Natural killer cell (primary cell): ENCODE results near the gene CCNI. TPM values are rescaled to one million over a fixed set of nuclear protein-coding genes. Genes with fewer than 3 reads are reported as not detected.

Source experiments
- ATAC-seq, 3 donors: fragments of 150-1000 bp in 2 of 3; fragments of 200-7000 bp in 1 of 3; cut with Tn5 transposase; 1 replicate in 1 of 3; 2 replicates in 2 of 3; pipeline ENCODE4 v1.10.0; 2021; ENCODE audit warnings: mild to moderate bottlenecking in 2 of 3, moderate library complexity in 2 of 3
- DNase-seq, 2 donors: peaks; one replicate each; pipeline versions ENCODE4 v3.0.0 to v3.0.0-alpha.2; 2013 to 2021; ENCODE audit warnings: mixed read lengths in 1 of 2
- H3K27ac ChIP-seq: one replicate; pipeline ENCODE4 v1.5.1; 2013; ENCODE audit warnings: mild to moderate bottlenecking, low read length
- H3K27me3 ChIP-seq: one replicate; pipeline ENCODE4 v1.6.1; 2013; ENCODE audit warnings: low read length; ENCODE audit not compliant: control insufficient read depth, insufficient read depth
- H3K36me3 ChIP-seq: one replicate; pipeline ENCODE4 v1.6.1; 2013; ENCODE audit warnings: low read length; ENCODE audit not compliant: control insufficient read depth, insufficient read depth
- H3K4me1 ChIP-seq: one replicate; pipeline ENCODE4 v1.6.1; 2013; ENCODE audit warnings: low read length; ENCODE audit not compliant: control insufficient read depth, insufficient read depth
- H3K4me3 ChIP-seq: one replicate; pipeline ENCODE4 v1.5.1; 2013; ENCODE audit warnings: low read length
- H3K9me3 ChIP-seq: one replicate; pipeline ENCODE4 v1.6.1; 2013; ENCODE audit warnings: low read length; ENCODE audit not compliant: control insufficient read depth, insufficient read depth
- H3K27ac Mint-ChIP-seq, 2 donors: one replicate each; pipeline ENCODE4 v1.8.0; 2022; ENCODE audit warnings: mild to moderate bottlenecking in 2 of 2, mixed read lengths in 2 of 2, moderate library complexity in 1 of 2
- H3K27me3 Mint-ChIP-seq, 2 donors: one replicate each; pipeline ENCODE4 v1.8.0; 2022; ENCODE audit warnings: low read depth in 2 of 2, mixed read lengths in 2 of 2
- H3K36me3 Mint-ChIP-seq: one replicate; pipeline ENCODE4 v1.8.0; 2022; ENCODE audit warnings: mixed read lengths
- H3K4me1 Mint-ChIP-seq, 2 donors: one replicate each; pipeline ENCODE4 v1.8.0; 2022; ENCODE audit warnings: mixed read lengths in 2 of 2
- H3K4me3 Mint-ChIP-seq: one replicate; pipeline ENCODE4 v1.8.0; 2022; ENCODE audit warnings: mild to moderate bottlenecking, moderate library complexity, mixed read lengths
- H3K9me3 Mint-ChIP-seq, 2 donors: one replicate each; pipeline ENCODE4 v1.8.0; 2022; ENCODE audit warnings: mixed read lengths in 2 of 2
- CTCF ChIP-seq: fragments of 200-600 bp; IDR thresholded peaks from one replicate; pipeline ENCODE4 v1.8.0; 2022; ENCODE audit warnings: antibody characterized with exemption
- WGBS: methylation state at CpG from one replicate; pipeline ENCODE4 v1.1.7; 2013; ENCODE audit warnings: missing lambda C conversion rate; ENCODE audit not compliant: insufficient coverage; 5-methylcytosine and 5-hydroxymethylcytosine counted together
- intact Hi-C: fragments of 100-400 bp; cut with micrococcal nuclease; formaldehyde crosslinking; loops from one replicate; pipeline ENCODE4 v1.14.2; 2022
- total RNA-seq, 4 donors: library from RNA; stranded (reverse); fragments of 120-200 nt in 1 of 4; gene quantifications; one replicate each; pipeline versions ENCODE4 v1.2.3 to v1.2.4, GENCODE V29; 2013 to 2022

Gene CCNI
- total RNA-seq, 3 donors from 2014 or later (not counting 1 experiment from before 2014, with no cell fraction given) = 243 to 266 (median 259) TPM

- no peaks in the 10 kb centered on the region for H3K27me3 Mint-ChIP-seq
- DNase-seq = peak in 1 of 2 donors; percentile 9
- no peaks in the 10 kb centered on the region for H3K9me3 Mint-ChIP-seq
- 26% methylated on average over 2 of the region's 2 CpGs for WGBS
- no peak overlapping the region for H3K4me3 Mint-ChIP-seq
- no peaks in the 10 kb centered on the region for H3K9me3 ChIP-seq
- H3K27me3 ChIP-seq = no peaks in the 10 kb centered on the region
- no peak for TF ChIP-seq CTCF
- intact Hi-C loops = no loop called here
- ATAC-seq = no peak
- no peaks in the 10 kb centered on the region for H3K36me3 ChIP-seq
- no peak overlapping the region for H3K27ac ChIP-seq
- no peak overlapping the region for H3K27ac Mint-ChIP-seq
- no peaks in the 10 kb centered on the region for H3K36me3 Mint-ChIP-seq
- peaks cover 2% of the 10 kb centered on the region for H3K4me1 ChIP-seq
- H3K4me1 Mint-ChIP-seq = peaks cover 5 to 12% of the 10 kb centered on the region in 2 donors
- no peak overlapping the region for H3K4me3 ChIP-seq
Measured at GRCh38 chr4:77100234-77100633, 24.4 kb upstream of the CCNI start.

- H3K4me3 Mint-ChIP-seq = no peak overlapping the region
- Histone ChIP-seq H3K4me3 (no peak overlapping the region), H3K27me3 (no peaks in the 10 kb centered on the region), H3K27ac (no peak overlapping the region), H3K36me3 (no peaks in the 10 kb centered on the region), H3K9me3 (no peaks in the 10 kb centered on the region), H3K4me1 (peaks cover 3% of the 10 kb centered on the region)
- no peaks in the 10 kb centered on the region for H3K9me3 Mint-ChIP-seq
- H3K36me3 Mint-ChIP-seq = no peaks in the 10 kb centered on the region
- intact Hi-C loops = loop anchor here (5.0 kb wide), 1 partner anchor 60 kb away; the partner anchor contains the start of gene CCNG2
- no peak overlapping the region for H3K27ac Mint-ChIP-seq
- DNase-seq = no peak
- peaks cover 7 to 19% of the 10 kb centered on the region in 2 donors for H3K4me1 Mint-ChIP-seq
- H3K27me3 Mint-ChIP-seq = no peaks in the 10 kb centered on the region
- ATAC-seq = no peak
- TF ChIP-seq CTCF = no peak
Measured at GRCh38 chr4:77097611-77098010, 21.8 kb upstream of the CCNI start.

- 74% methylated on average over 4 of the region's 6 CpGs for WGBS
- Mint-ChIP-seq H3K27ac (no peak overlapping the region), H3K27me3 (no peaks in the 10 kb centered on the region), H3K36me3 (no peaks in the 10 kb centered on the region), H3K9me3 (no peaks in the 10 kb centered on the region), H3K4me1 (peaks cover 7 to 13% of the 10 kb centered on the region in 2 donors), H3K4me3 (no peak overlapping the region)
- H3K4me1 ChIP-seq = peaks cover 3% of the 10 kb centered on the region
- H3K27me3 ChIP-seq = no peaks in the 10 kb centered on the region
- no peaks in the 10 kb centered on the region for H3K9me3 ChIP-seq
- ATAC-seq = peak; percentile 91 to 100 (median 100)
- H3K27ac ChIP-seq = no peak overlapping the region
- no peaks in the 10 kb centered on the region for H3K36me3 ChIP-seq
- intact Hi-C loops = loop anchor here (1.0 to 5.0 kb wide), 2 partner anchors 62 to 108 kb away; partner anchors contain the start of gene CCNG2
- no peak overlapping the region for H3K4me3 ChIP-seq
- TF ChIP-seq CTCF = peak; percentile 94
- DNase-seq = peak; percentile 62 to 81
Measured at GRCh38 chr4:77095101-77095821, 19.5 kb upstream of the CCNI start.

GRCh38 chr4:77094496-77094895 is 18.7 kb upstream of the CCNI start:
- TF ChIP-seq CTCF = no peak
- no peak overlapping the region for H3K27ac Mint-ChIP-seq
- H3K9me3 Mint-ChIP-seq = no peaks in the 10 kb centered on the region
- Histone ChIP-seq H3K36me3 (no peaks in the 10 kb centered on the region), H3K27ac (no peak overlapping the region), H3K9me3 (no peaks in the 10 kb centered on the region), H3K4me3 (no peak overlapping the region), H3K4me1 (peaks cover 3% of the 10 kb centered on the region), H3K27me3 (no peaks in the 10 kb centered on the region)
- no peaks in the 10 kb centered on the region for H3K27me3 Mint-ChIP-seq
- H3K4me1 Mint-ChIP-seq = peaks cover 7 to 14% of the 10 kb centered on the region in 2 donors
- DNase-seq = no peak
- intact Hi-C loops = no loop called here
- no peaks in the 10 kb centered on the region for H3K36me3 Mint-ChIP-seq
- ATAC-seq = no peak
- WGBS = no CpG with 5 or more reads among the region's 3 CpGs
- H3K4me3 Mint-ChIP-seq = no peak overlapping the region
